HFFc6 (cell line): ENCODE measurements around the gene SLC10A1. TPM values are rescaled to one million over a fixed set of nuclear protein-coding genes. Genes with fewer than 3 reads are reported as not detected.

ENCODE experiments used
- DNase-seq: peaks from one replicate; pipeline ENCODE4 v3.0.0-alpha.2; 2018
- H3K27ac Mint-ChIP-seq: 2 replicates; pipeline ENCODE4 v1.8.0; 2020; ENCODE audit warnings: mild to moderate bottlenecking, mixed read lengths
- H3K27me3 Mint-ChIP-seq: 2 replicates; pipeline ENCODE4 v1.8.0; 2021; ENCODE audit warnings: mild to moderate bottlenecking, moderate library complexity, mixed read lengths; ENCODE audit not compliant: insufficient read depth
- H3K36me3 Mint-ChIP-seq: 2 replicates; pipeline ENCODE4 v1.8.0; 2021; ENCODE audit warnings: low read depth, mixed read lengths
- H3K4me1 Mint-ChIP-seq: 2 replicates; pipeline ENCODE4 v1.8.0; 2020; ENCODE audit warnings: low read depth, mixed read lengths
- H3K4me3 Mint-ChIP-seq: 2 replicates; pipeline ENCODE4 v1.8.0; 2020; ENCODE audit warnings: mild to moderate bottlenecking, moderate library complexity, mixed read lengths
- H3K9me3 Mint-ChIP-seq: 2 replicates; pipeline ENCODE4 v1.8.0; 2020; ENCODE audit warnings: mild to moderate bottlenecking, mixed read lengths
- long read RNA-seq: library from polyadenylated mRNA; unstranded; transcript quantifications from one replicate; pipeline ENCODE4 v2.0.0, GENCODE V29; 2019
- total RNA-seq, 6 experiments: library from RNA; stranded (reverse); fragmentation: NEBNext Ultra II Directional; extraction: Animal tissue kit (Norgen Biotek cat#: 25700); gene quantifications; 2 replicates in 1 of 6; 3 replicates in 5 of 6; pipeline ENCODE4 v1.2.3, GENCODE V29; 2021
- TF ChIP-seq, protein P1 (sequence below): fragments of 200-600 bp; sonication (generic); IDR thresholded peaks from 2 replicates; pipeline ENCODE4 v1.5.0; 2021; ENCODE audit warnings: antibody characterized with exemption, mild to moderate bottlenecking

Gene SLC10A1
- not detected for total RNA-seq
- long read RNA-seq: 0 reads

DNA sequence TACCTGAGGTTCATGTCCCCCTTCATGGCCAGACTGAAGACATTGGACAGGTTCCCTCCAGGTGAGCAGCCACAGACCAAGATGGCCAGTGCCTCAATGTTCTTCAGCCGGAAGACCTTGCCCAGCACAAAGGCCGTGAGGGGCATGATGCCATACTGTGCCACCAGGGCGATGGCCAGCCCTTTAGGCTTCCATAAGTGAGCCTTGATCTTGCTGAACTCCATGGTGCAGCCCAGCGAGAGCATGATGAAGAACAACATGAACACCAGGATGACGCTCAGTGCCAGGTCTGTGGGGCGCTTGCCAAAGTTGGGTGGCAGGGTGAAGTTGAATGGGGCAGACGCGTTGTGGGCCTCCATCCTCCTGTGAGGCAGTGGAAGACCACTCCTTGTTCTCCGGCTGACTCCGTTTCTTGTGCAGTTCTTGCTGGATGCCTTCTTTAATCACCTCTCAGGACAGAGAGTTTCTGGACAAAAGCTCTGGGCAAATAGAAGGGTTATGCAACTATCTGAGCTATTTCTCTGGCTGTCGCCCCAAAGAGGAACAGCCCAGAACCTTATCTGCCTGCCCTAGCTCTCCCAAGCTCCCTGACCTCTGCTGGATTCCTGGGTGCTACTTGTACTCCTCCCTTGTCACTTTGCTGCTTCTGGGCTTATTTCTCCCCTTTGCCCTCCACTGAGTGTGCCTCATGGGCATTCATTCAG lies at the start of gene SLC10A1:
TSS of gene SLC10A1 (minus strand) at position 445 of the 704 bp plus-strand sequence. CDS start at position 359, 86 bp downstream.
- no peak for DNase-seq
- peaks cover 13% of the 10 kb centered on the region for H3K27me3 Mint-ChIP-seq
- TF ChIP-seq, protein P1, sequence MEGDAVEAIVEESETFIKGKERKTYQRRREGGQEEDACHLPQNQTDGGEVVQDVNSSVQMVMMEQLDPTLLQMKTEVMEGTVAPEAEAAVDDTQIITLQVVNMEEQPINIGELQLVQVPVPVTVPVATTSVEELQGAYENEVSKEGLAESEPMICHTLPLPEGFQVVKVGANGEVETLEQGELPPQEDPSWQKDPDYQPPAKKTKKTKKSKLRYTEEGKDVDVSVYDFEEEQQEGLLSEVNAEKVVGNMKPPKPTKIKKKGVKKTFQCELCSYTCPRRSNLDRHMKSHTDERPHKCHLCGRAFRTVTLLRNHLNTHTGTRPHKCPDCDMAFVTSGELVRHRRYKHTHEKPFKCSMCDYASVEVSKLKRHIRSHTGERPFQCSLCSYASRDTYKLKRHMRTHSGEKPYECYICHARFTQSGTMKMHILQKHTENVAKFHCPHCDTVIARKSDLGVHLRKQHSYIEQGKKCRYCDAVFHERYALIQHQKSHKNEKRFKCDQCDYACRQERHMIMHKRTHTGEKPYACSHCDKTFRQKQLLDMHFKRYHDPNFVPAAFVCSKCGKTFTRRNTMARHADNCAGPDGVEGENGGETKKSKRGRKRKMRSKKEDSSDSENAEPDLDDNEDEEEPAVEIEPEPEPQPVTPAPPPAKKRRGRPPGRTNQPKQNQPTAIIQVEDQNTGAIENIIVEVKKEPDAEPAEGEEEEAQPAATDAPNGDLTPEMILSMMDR: no peak
- H3K4me3 Mint-ChIP-seq: no peak within 1 kb of the TSS
- no peaks in the 10 kb centered on the region for H3K4me1 Mint-ChIP-seq
- no peak within 1 kb of the TSS for H3K27ac Mint-ChIP-seq
- H3K9me3 Mint-ChIP-seq: no peaks in the 10 kb centered on the region
- H3K36me3 Mint-ChIP-seq: no peaks in the 10 kb centered on the region

DNA sequence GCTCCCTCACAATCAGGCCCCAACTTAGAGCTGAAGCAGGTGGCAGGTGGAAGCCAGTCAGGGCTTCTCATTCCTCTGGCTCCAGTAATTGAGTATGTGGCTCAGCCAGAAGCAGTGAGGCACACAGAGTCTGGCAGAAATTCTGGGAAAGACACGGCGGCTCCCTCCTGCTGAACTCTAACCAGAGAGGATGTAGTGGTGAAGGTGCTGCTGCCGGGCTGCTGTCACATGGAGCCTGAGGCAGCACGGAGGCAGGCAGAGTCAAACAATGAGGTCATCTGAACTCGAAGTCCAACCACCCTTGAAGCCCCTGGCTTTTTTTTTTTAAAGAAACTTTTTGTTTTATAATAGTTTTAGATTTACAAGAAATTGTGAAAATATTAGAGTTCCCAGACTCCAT lies 48.7 kb upstream of the SLC10A1 start:
- Mint-ChIP-seq H3K4me3 (no peak overlapping the region), H3K27ac (no peak overlapping the region), H3K27me3 (peaks cover 7% of the 10 kb centered on the region), H3K4me1 (no peaks in the 10 kb centered on the region), H3K9me3 (no peaks in the 10 kb centered on the region), H3K36me3 (no peaks in the 10 kb centered on the region)
- no peak for DNase-seq
- TF ChIP-seq, protein P1: no peak

DNA sequence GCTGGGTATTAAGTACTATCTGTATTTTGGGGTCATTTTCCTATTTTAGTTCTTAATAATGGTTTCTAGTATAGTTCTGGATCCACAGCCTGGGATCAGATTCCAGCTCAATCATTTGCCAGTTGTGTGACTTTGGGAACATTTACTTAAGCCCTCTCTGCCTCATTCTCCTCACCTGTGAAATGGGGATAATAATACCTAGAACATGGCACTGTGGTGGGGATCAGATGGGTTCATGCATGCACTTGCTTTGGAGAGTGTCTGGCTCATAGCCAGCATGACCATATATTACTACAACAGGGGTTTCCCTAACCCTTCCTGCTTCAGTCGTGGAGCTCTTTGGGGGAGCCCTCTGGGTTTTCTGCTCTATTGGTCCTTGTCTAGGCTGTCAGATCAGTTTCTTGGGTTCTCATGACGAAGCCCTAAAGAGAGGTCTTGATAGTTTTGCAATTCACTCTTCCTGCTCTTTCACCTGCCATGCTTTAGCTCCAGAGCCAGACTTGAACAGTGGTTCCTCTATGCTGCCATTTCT lies 48.1 kb upstream of the SLC10A1 start:
- Mint-ChIP-seq H3K4me3 (no peak overlapping the region), H3K9me3 (no peaks in the 10 kb centered on the region), H3K27ac (no peak overlapping the region), H3K4me1 (no peaks in the 10 kb centered on the region), H3K36me3 (no peaks in the 10 kb centered on the region), H3K27me3 (peaks cover 7% of the 10 kb centered on the region)
- TF ChIP-seq, protein P1: no peak
- DNase-seq: no peak

DNA sequence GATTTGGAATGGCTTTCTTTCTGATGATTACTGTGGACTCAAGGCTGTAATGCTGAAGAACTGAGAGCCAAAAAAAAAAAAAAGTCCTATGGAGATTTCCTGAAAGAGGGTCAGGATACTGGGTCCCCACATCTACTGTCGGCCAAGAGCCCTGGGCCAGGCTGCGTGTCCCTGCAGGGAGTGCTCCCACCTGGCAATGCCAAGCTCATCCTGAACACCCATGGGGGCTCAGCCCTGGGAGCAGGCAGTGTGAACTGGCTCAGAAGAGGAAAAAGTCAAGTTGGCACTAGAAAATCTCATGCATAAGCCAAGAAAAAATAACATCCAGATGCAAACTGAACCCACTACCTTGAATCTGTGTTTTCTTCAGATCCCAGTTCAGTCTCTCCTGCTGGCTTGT lies 47.1 kb upstream of the SLC10A1 start:
- Mint-ChIP-seq H3K27ac (no peak overlapping the region), H3K27me3 (peaks cover 6% of the 10 kb centered on the region), H3K4me1 (no peaks in the 10 kb centered on the region), H3K36me3 (no peaks in the 10 kb centered on the region), H3K9me3 (no peaks in the 10 kb centered on the region), H3K4me3 (no peak overlapping the region)
- TF ChIP-seq, protein P1: no peak
- DNase-seq: no peak

DNA sequence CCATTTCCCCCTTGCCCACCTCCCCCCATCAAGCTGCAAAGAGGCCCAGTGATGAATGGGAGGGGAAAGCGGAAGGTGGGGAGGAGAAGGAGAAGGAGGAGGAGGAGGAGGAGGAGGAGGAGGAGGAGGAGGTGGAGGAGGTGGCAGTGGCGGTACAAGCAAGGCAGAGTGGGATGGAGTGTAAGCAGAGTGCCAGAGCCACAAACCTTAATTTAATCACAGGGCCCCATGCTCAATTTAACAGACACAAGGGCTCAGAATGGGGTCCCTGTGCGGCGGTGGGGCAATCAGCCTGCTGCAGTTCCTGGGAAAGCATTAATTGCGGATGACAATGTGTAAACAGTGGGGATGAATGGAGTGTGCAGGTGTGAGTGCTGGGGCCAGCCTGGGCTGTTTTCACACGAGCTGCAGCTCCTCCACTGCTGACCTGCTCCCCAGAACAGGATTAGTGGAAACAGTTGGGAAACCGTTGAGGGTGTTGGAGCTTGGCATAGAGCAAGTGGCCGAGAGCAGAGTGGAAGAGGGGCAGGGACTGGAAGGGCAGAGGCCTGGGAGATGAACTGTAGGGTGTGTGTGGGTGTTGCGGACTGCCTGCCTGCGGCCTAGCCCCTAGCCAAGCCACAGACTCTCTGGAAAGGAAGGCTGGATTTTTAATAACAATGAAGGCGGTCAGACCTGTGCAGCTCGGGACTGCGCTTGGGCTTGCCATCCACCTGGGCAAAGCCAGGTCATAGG lies 45.8 kb upstream of the SLC10A1 start:
- H3K27me3 Mint-ChIP-seq: peaks cover 3% of the 10 kb centered on the region
- H3K4me3 Mint-ChIP-seq: no peak overlapping the region
- no peak for DNase-seq
- no peaks in the 10 kb centered on the region for H3K36me3 Mint-ChIP-seq
- H3K4me1 Mint-ChIP-seq: no peaks in the 10 kb centered on the region
- no peak overlapping the region for H3K27ac Mint-ChIP-seq
- H3K9me3 Mint-ChIP-seq: no peaks in the 10 kb centered on the region
- TF ChIP-seq, protein P1: no peak
